H1 (cell line): ENCODE data around the gene SSTR1. TPM values are rescaled to one million over a fixed set of nuclear protein-coding genes. Genes with fewer than 3 reads are reported as not detected.
A peak's percentile ranks its signal among the peaks of the same experiment; 100 is the strongest.

ENCODE experiments used
- CHD7 ChIP-seq: fragments of 300-600 bp; sonication (generic); IDR thresholded peaks from 2 replicates; pipeline ENCODE4 v1.7.1; 2012; ENCODE audit warnings: low read length, moderate library complexity, mild to moderate bottlenecking, inconsistent platforms; ENCODE audit not compliant: insufficient replicate concordance
- POLR2A ChIP-seq, 2 experiments: IDR thresholded peaks; 1 replicate in 1 of 2; 2 replicates in 1 of 2; pipeline ENCODE4 v1.6.1; 2011; ENCODE audit warnings: low read depth in 2 of 2, low read length in 2 of 2, mild to moderate bottlenecking in 2 of 2; ENCODE audit errors: control extremely low read depth in 1 of 2
- polyA plus RNA-seq, 7 experiments: library from polyadenylated mRNA; depleted of rRNA in 3 of 7; stranded (reverse) in 5 of 7; unstranded in 2 of 7; fragments of >200 nt in 5 of 7; fragments of 200-250 nt in 2 of 7; gene quantifications; 1 replicate in 5 of 7; 2 replicates in 1 of 7; 4 replicates in 1 of 7; pipeline versions ENCODE4 v1.2.1 to v1.2.3, GENCODE V29; 2011 to 2013; ENCODE audit warnings: missing spikeins in 2 of 7, mixed read lengths in 2 of 7
- total RNA-seq: library from RNA; stranded (reverse); fragmentation: NEBNext Ultra II Directional; extraction: Animal tissue kit (Norgen Biotek cat#: 25700); gene quantifications from 2 replicates; pipeline ENCODE4 v1.2.1, GENCODE V29; 2021

SSTR1 gene
- total and polyA plus RNA-seq, 2 of the 8 experiments (the other 6 are each of a cell fraction or from before 2014, with no cell fraction given) = 0.82 to 0.93 TPM

GRCh38 chr14:38205119-38205813 is 2.4 kb upstream of the SSTR1 start (continued):
- TF ChIP-seq CHD7 (peak; percentile 16), POLR2A (IDR thresholded peaks at IDR 0.05; ENCODE audit: control extremely low read depth in 1 of 2, low read depth in 2 of 2, low read length in 2 of 2) (peak; percentile 32 to 76)
